GM18909 (cell line): ENCODE results near the gene ZNF235.
"Not testable (repeated sequence)": the region's sequence is repeated elsewhere in the genome, so short reads cannot be mapped to it uniquely, and the experiment has no call there.

Experiments
- ATAC-seq: cut with Tn5 transposase; IDR thresholded peaks from one replicate; pipeline ENCODE4 v1.9.1; 2021; ENCODE audit warnings: mild to moderate bottlenecking; ENCODE audit not compliant: unreplicated experiment, poor library complexity

The ZNF235 gene

DNA sequence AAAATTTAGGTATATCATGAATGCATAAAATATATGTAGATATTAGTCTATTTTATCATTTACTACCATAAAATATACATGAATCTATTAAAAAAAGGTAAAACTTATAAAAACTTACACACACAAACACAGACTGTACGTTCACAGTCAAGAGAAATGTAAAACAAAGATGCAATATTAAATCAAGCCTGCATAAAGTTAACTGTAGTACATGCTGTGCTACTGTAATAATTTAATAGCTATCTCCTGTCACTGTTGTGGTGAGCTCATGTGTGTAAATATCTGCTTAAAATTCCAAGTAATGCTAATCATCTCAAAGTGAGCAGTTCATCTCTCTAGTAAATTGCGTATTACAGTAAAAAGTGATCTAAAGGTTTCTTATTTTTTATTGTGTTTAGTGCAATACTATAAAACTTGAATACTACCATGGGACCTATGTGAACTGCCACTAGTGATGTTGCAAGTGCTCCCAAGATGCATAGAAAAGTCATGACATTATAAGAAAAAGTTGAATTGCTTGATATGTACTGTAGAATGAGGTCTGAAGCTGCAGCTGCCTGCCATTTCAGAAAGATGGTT, 45.9 kb downstream of the ZNF235 start:
- ATAC-seq: no peak

DNA sequence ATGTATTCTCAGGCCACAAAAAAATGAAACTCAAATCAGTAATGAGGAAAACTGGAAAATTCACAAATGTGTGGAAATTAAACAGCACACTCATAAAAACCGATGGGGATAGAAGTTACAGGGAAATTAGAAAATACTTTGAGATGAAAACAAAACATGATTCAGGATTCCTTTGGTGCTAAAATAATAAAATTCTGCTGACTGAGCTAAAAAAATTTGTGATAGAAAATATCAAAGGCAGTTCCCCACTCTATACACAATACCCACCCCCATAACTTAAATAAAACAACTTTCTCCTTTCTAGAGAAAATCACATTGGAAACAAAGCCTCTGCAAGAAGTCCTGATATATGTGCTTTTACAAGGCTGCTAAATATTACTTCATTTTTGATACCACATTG, 46.7 kb downstream of the ZNF235 start:
- no peak for ATAC-seq

GRCh38 chr19:44255705-44256411, 49.0 kb downstream of the ZNF235 start:
- ATAC-seq: no peak

DNA sequence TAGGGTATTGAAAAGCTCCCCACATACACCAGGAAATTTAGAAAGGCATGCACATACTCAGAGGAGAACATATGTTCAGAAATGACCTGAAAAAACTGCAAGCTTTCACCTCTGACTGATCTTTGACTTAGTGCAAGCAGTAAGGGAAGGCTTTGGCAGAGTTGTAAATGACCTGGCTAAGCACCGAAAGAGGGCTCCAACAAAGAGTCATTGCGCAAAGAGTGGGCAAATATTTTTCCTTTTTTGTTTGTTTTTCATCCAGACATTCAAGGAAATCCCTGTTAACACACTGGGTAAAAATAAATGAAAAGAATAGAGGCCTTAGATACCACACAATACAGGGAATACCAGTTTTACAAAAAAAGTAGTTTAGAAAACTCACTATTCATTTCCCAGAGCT, 50.3 kb downstream of the ZNF235 start:
- no peak for ATAC-seq

GRCh38 chr19:44253392-44253791, 51.4 kb downstream of the ZNF235 start:
- not testable (repeated sequence) for ATAC-seq

DNA sequence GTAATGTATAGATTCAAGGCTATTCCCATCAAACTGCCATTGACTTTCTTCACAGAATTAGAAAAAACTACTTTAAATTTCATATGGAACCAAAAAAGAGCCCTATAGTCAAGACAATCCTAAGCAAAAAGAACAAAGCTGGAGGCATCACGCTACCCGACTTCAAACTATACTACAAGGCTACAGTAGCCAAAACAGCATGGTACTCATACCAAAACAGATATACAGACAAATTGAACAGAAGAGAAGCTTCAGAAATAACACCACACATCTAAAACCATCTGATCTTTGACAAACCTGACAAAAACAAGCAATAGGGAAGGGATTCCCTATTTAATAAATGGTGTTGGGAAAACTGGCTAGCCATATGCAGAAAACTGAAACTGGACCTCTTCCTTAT, 52.5 kb downstream of the ZNF235 start:
- not testable (repeated sequence) for ATAC-seq

- ATAC-seq: no peak
Observed at GRCh38 chr19:44236384-44236783, 68.4 kb downstream of the ZNF235 start.
